Nephron (organoid): ENCODE data around the gene LMX1B.

Source experiments
- H3K27ac Mint-ChIP-seq, 3 experiments: 2 replicates each; pipeline ENCODE4 v1.8.0; 2020; ENCODE audit warnings: mixed read lengths in 3 of 3, mild to moderate bottlenecking in 2 of 3, moderate library complexity in 1 of 3
- H3K27me3 Mint-ChIP-seq: 2 replicates; pipeline ENCODE4 v1.8.0; 2021; ENCODE audit warnings: low read depth, mild to moderate bottlenecking, moderate library complexity, mixed read lengths
- H3K36me3 Mint-ChIP-seq: 2 replicates; pipeline ENCODE4 v1.8.0; 2020; ENCODE audit warnings: low read depth, mixed read lengths
- H3K4me1 Mint-ChIP-seq: 2 replicates; pipeline ENCODE4 v1.8.0; 2020; ENCODE audit warnings: mixed read lengths
- H3K4me3 Mint-ChIP-seq, 3 experiments: 2 replicates each; pipeline ENCODE4 v1.8.0; 2020; ENCODE audit warnings: mild to moderate bottlenecking in 3 of 3, mixed read lengths in 3 of 3, moderate library complexity in 2 of 3
- H3K9me3 Mint-ChIP-seq: 2 replicates; pipeline ENCODE4 v1.8.0; 2020; ENCODE audit warnings: mixed read lengths
- CTCF ChIP-seq, 3 experiments: fragments of 200-600 bp; sonication (generic); IDR thresholded peaks; one replicate each; pipeline ENCODE4 v1.5.0; 2021; ENCODE audit warnings: antibody characterized with exemption in 3 of 3; ENCODE audit not compliant: unreplicated experiment in 3 of 3

Gene LMX1B

GRCh38 chr9:126674365-126675146 lies 60.8 kb downstream of the LMX1B start:
- peak overlapping the region in 2 of 3 experiments; percentile 4 to 27 for H3K27ac Mint-ChIP-seq
- peaks cover 26% of the 10 kb centered on the region for H3K4me1 Mint-ChIP-seq
- H3K9me3 Mint-ChIP-seq: no peaks in the 10 kb centered on the region
- H3K4me3 Mint-ChIP-seq: no peak overlapping the region
- H3K27me3 Mint-ChIP-seq: peaks cover 72% of the 10 kb centered on the region
- TF ChIP-seq CTCF (IDR thresholded peaks at IDR 0.05; ENCODE audit: unreplicated experiment in 3 of 3): no peak
- no peaks in the 10 kb centered on the region for H3K36me3 Mint-ChIP-seq

- peaks cover 77% of the 10 kb centered on the region for H3K27me3 Mint-ChIP-seq
- peaks cover 26% of the 10 kb centered on the region for H3K4me1 Mint-ChIP-seq
- TF ChIP-seq CTCF (IDR thresholded peaks at IDR 0.05; ENCODE audit: unreplicated experiment in 3 of 3): no peak
- H3K27ac Mint-ChIP-seq: peak overlapping the region in 2 of 3 experiments; percentile 4 to 27
- H3K36me3 Mint-ChIP-seq: no peaks in the 10 kb centered on the region
- no peaks in the 10 kb centered on the region for H3K9me3 Mint-ChIP-seq
- H3K4me3 Mint-ChIP-seq: no peak overlapping the region
Observed at GRCh38 chr9:126675147-126675467, 61.4 kb downstream of the LMX1B start.

- TF ChIP-seq CTCF (IDR thresholded peaks at IDR 0.05; ENCODE audit: unreplicated experiment in 3 of 3): no peak
- H3K9me3 Mint-ChIP-seq: no peaks in the 10 kb centered on the region
- no peaks in the 10 kb centered on the region for H3K36me3 Mint-ChIP-seq
- peak overlapping the region in 2 of 3 experiments; percentile 3 to 37 for H3K4me3 Mint-ChIP-seq
- H3K4me1 Mint-ChIP-seq: peaks cover 26% of the 10 kb centered on the region
- peak overlapping the region in 2 of 3 experiments; percentile 30 to 41 for H3K27ac Mint-ChIP-seq
- peaks cover 88% of the 10 kb centered on the region for H3K27me3 Mint-ChIP-seq
Observed at GRCh38 chr9:126676102-126676684, 62.5 kb downstream of the LMX1B start.

- Mint-ChIP-seq H3K36me3 (no peaks in the 10 kb centered on the region), H3K27me3 (peaks cover 93% of the 10 kb centered on the region), H3K4me3 (no peak overlapping the region), H3K9me3 (no peaks in the 10 kb centered on the region), H3K27ac (no peak overlapping the region), H3K4me1 (peaks cover 26% of the 10 kb centered on the region)
- no peak for TF ChIP-seq CTCF (IDR thresholded peaks at IDR 0.05; ENCODE audit: unreplicated experiment in 3 of 3)
Observed at GRCh38 chr9:126676685-126677143, 63.0 kb downstream of the LMX1B start.

- no peak overlapping the region for H3K4me3 Mint-ChIP-seq
- H3K4me1 Mint-ChIP-seq: peaks cover 23% of the 10 kb centered on the region
- TF ChIP-seq CTCF (IDR thresholded peaks at IDR 0.05; ENCODE audit: unreplicated experiment in 3 of 3): no peak
- no peaks in the 10 kb centered on the region for H3K9me3 Mint-ChIP-seq
- no peak overlapping the region for H3K27ac Mint-ChIP-seq
- peaks cover 91% of the 10 kb centered on the region for H3K27me3 Mint-ChIP-seq
- no peaks in the 10 kb centered on the region for H3K36me3 Mint-ChIP-seq
Observed at GRCh38 chr9:126677188-126678084, 63.7 kb downstream of the LMX1B start.
